Stimulated activated naive CD8-positive, alpha-beta T cell treated with anti-CD3 and anti-CD28 coated beads, Interleukin-15, amount 100 ng/mL, for 72 hours (primary cell): Measurements from ENCODE around the gene PLEKHA3.
A peak's percentile ranks its signal among the peaks of the same experiment; 100 is the strongest.
"Not testable (repeated sequence)": the region's sequence is repeated elsewhere in the genome, so short reads cannot be mapped to it uniquely, and the experiment has no call there.

ENCODE experiments used
- ATAC-seq: fragments of 150-1000 bp; cut with Tn5 transposase; 2 replicates; pipeline ENCODE4 v1.10.0; 2021; ENCODE audit warnings: mild to moderate bottlenecking, moderate library complexity
- DNase-seq, 2 donors: peaks; one replicate each; pipeline ENCODE4 v3.0.0; 2021 to 2022
- H3K27ac Mint-ChIP-seq, 2 donors: one replicate each; pipeline ENCODE4 v1.8.0; 2022; ENCODE audit warnings: mild to moderate bottlenecking in 2 of 2, mixed read lengths in 2 of 2, moderate library complexity in 2 of 2
- H3K27me3 Mint-ChIP-seq: one replicate; pipeline ENCODE4 v1.8.0; 2022; ENCODE audit warnings: mixed read lengths
- H3K4me1 Mint-ChIP-seq: one replicate; pipeline ENCODE4 v1.8.0; 2022; ENCODE audit warnings: mild to moderate bottlenecking, mixed read lengths
- H3K4me3 Mint-ChIP-seq, 2 donors: one replicate each; pipeline ENCODE4 v1.8.0; 2022; ENCODE audit warnings: mild to moderate bottlenecking in 2 of 2, mixed read lengths in 2 of 2, moderate library complexity in 1 of 2
- H3K9me3 Mint-ChIP-seq, 2 donors: one replicate each; pipeline ENCODE4 v1.8.0; 2022; ENCODE audit warnings: mixed read lengths in 2 of 2

The PLEKHA3 gene

GRCh38 chr2:178480227-178481181 lies at the start of gene PLEKHA3:
TSS of gene PLEKHA3 (plus strand) at chr2:178480457. CDS start at chr2:178480870, 413 bp downstream.
- DNase-seq (peak; percentile 71 to 79), ATAC-seq (peak; percentile 74)
- H3K27me3 Mint-ChIP-seq: no peaks in the 10 kb centered on the region
- no peaks in the 10 kb centered on the region for H3K9me3 Mint-ChIP-seq
- peak within 1 kb of the TSS; percentile 95 to 99 for H3K4me3 Mint-ChIP-seq
- H3K4me1 Mint-ChIP-seq: peaks cover 43% of the 10 kb centered on the region
- H3K27ac Mint-ChIP-seq: peak within 1 kb of the TSS; percentile 89 to 91

- H3K4me1 Mint-ChIP-seq: no peaks in the 10 kb centered on the region
- no peak overlapping the region for H3K4me3 Mint-ChIP-seq
- no peak for DNase-seq
- H3K9me3 Mint-ChIP-seq: no peaks in the 10 kb centered on the region
- H3K27ac Mint-ChIP-seq: no peak overlapping the region
- no peak for ATAC-seq
- H3K27me3 Mint-ChIP-seq: no peaks in the 10 kb centered on the region
Observed at GRCh38 chr2:178436662-178437061, 43.6 kb upstream of the PLEKHA3 start.

GRCh38 chr2:178441426-178441825 lies 38.8 kb upstream of the PLEKHA3 start:
- no peak overlapping the region for H3K27ac Mint-ChIP-seq
- H3K27me3 Mint-ChIP-seq: no peaks in the 10 kb centered on the region
- H3K4me1 Mint-ChIP-seq: peaks cover 6% of the 10 kb centered on the region
- ATAC-seq (no peak), DNase-seq (no peak)
- H3K4me3 Mint-ChIP-seq: no peak overlapping the region
- no peaks in the 10 kb centered on the region for H3K9me3 Mint-ChIP-seq

GRCh38 chr2:178448968-178449661 lies 31.1 kb upstream of the PLEKHA3 start:
- ATAC-seq (no peak), DNase-seq (no peak)
- Mint-ChIP-seq H3K9me3 (no peaks in the 10 kb centered on the region), H3K4me1 (peaks cover 30% of the 10 kb centered on the region), H3K27me3 (no peaks in the 10 kb centered on the region), H3K4me3 (peak overlapping the region; percentile 88), H3K27ac (peak overlapping the region in 1 of 2 donors; percentile 81)

- DNase-seq: no peak
- H3K4me3 Mint-ChIP-seq: peak overlapping the region; percentile 88
- peaks cover 27% of the 10 kb centered on the region for H3K4me1 Mint-ChIP-seq
- H3K9me3 Mint-ChIP-seq: no peaks in the 10 kb centered on the region
- H3K27me3 Mint-ChIP-seq: no peaks in the 10 kb centered on the region
- ATAC-seq: peak; percentile 31
- H3K27ac Mint-ChIP-seq: peak overlapping the region; percentile 61 to 93
Observed at GRCh38 chr2:178449700-178450523, 30.3 kb upstream of the PLEKHA3 start.

- DNase-seq: peak; percentile 85 to 89
- Mint-ChIP-seq H3K27ac (peak overlapping the region; percentile 61 to 93), H3K4me1 (peaks cover 24% of the 10 kb centered on the region), H3K4me3 (peak overlapping the region; percentile 88), H3K27me3 (no peaks in the 10 kb centered on the region), H3K9me3 (no peaks in the 10 kb centered on the region)
- peak; percentile 75 for ATAC-seq
Observed at GRCh38 chr2:178450524-178450773, 29.8 kb upstream of the PLEKHA3 start.

- H3K27me3 Mint-ChIP-seq: no peaks in the 10 kb centered on the region
- H3K4me3 Mint-ChIP-seq: peak within 1 kb of the TSS; percentile 96
- H3K9me3 Mint-ChIP-seq: no peaks in the 10 kb centered on the region
- peak; percentile 94 to 96 for DNase-seq
- H3K27ac Mint-ChIP-seq: peak within 1 kb of the TSS; percentile 99
- H3K4me1 Mint-ChIP-seq: peaks cover 24% of the 10 kb centered on the region
- peak; percentile 89 for ATAC-seq
Observed at GRCh38 chr2:178450774-178451525, 29.3 kb upstream of the PLEKHA3 start, which contains the start of the genes PJVK and PRKRA. TSS of gene PJVK (plus strand) at chr2:178451378. CDS start at chr2:178453410, 2,032 bp downstream. TSS of gene PRKRA (minus strand) at chr2:178451175. CDS start at chr2:178451030, 145 bp downstream.

GRCh38 chr2:178452334-178452733 lies 27.9 kb upstream of the PLEKHA3 start:
- H3K9me3 Mint-ChIP-seq: no peaks in the 10 kb centered on the region
- ATAC-seq: no peak
- peak overlapping the region; percentile 96 for H3K4me3 Mint-ChIP-seq
- no peak for DNase-seq
- H3K4me1 Mint-ChIP-seq: peaks cover 24% of the 10 kb centered on the region
- H3K27me3 Mint-ChIP-seq: no peaks in the 10 kb centered on the region
- peak overlapping the region in 1 of 2 donors; percentile 76 for H3K27ac Mint-ChIP-seq

GRCh38 chr2:178452870-178453269 lies 27.4 kb upstream of the PLEKHA3 start:
- Mint-ChIP-seq H3K4me3 (no peak overlapping the region), H3K27ac (no peak overlapping the region), H3K4me1 (peaks cover 22% of the 10 kb centered on the region), H3K27me3 (no peaks in the 10 kb centered on the region), H3K9me3 (no peaks in the 10 kb centered on the region)
- ATAC-seq (no peak), DNase-seq (no peak)

GRCh38 chr2:178455947-178456346 lies 24.3 kb upstream of the PLEKHA3 start:
- H3K9me3 Mint-ChIP-seq: no peaks in the 10 kb centered on the region

GRCh38 chr2:178457390-178457886 lies 22.8 kb upstream of the PLEKHA3 start:
- Mint-ChIP-seq H3K4me1 (no peaks in the 10 kb centered on the region), H3K9me3 (no peaks in the 10 kb centered on the region), H3K27ac (no peak overlapping the region), H3K4me3 (no peak overlapping the region), H3K27me3 (no peaks in the 10 kb centered on the region)
- DNase-seq (no peak), ATAC-seq (no peak)

More at GRCh38 chr2:178455947-178456346, 24.3 kb upstream of the PLEKHA3 start:
- DNase-seq (no peak), ATAC-seq (no peak)
- H3K27me3 Mint-ChIP-seq: no peaks in the 10 kb centered on the region
- H3K4me3 Mint-ChIP-seq: no peak overlapping the region
- no peaks in the 10 kb centered on the region for H3K4me1 Mint-ChIP-seq
- H3K27ac Mint-ChIP-seq: no peak overlapping the region

GRCh38 chr2:178469219-178469849 lies 10.9 kb upstream of the PLEKHA3 start:
- no peaks in the 10 kb centered on the region for H3K9me3 Mint-ChIP-seq
- ATAC-seq (no peak), DNase-seq (no peak)
- H3K27me3 Mint-ChIP-seq: no peaks in the 10 kb centered on the region
- no peak overlapping the region for H3K27ac Mint-ChIP-seq
- H3K4me1 Mint-ChIP-seq: peaks cover 5% of the 10 kb centered on the region
- no peak overlapping the region for H3K4me3 Mint-ChIP-seq

- H3K27me3 Mint-ChIP-seq, H3K4me1 Mint-ChIP-seq, H3K27ac Mint-ChIP-seq, DNase-seq, ATAC-seq, H3K9me3 Mint-ChIP-seq, H3K4me3 Mint-ChIP-seq: not testable (repeated sequence)
Observed at GRCh38 chr2:178471313-178471712, 8.9 kb upstream of the PLEKHA3 start.

- Mint-ChIP-seq H3K27me3 (no peaks in the 10 kb centered on the region), H3K4me3 (no peak overlapping the region), H3K27ac (no peak overlapping the region), H3K9me3 (no peaks in the 10 kb centered on the region), H3K4me1 (peaks cover 13% of the 10 kb centered on the region)
- ATAC-seq (no peak), DNase-seq (no peak)
Observed at GRCh38 chr2:178473373-178473772, 6.9 kb upstream of the PLEKHA3 start.
